Ectodermal cell (in vitro differentiated cells): ENCODE measurements around the gene EMX2. TPM values are rescaled to one million over a fixed set of nuclear protein-coding genes. Genes with fewer than 3 reads are reported as not detected.
A peak's percentile ranks its signal among the peaks of the same experiment; 100 is the strongest.

Experiments
- H3K27ac ChIP-seq: 2 replicates; pipeline ENCODE4 v1.7.0; 2013; ENCODE audit warnings: mild to moderate bottlenecking, low read depth, low read length; ENCODE audit not compliant: insufficient read depth, poor library complexity, severe bottlenecking
- H3K27me3 ChIP-seq: 2 replicates; pipeline ENCODE4 v1.7.0; 2013; ENCODE audit warnings: mild to moderate bottlenecking, low read length; ENCODE audit not compliant: insufficient read depth, control insufficient read depth, poor library complexity, severe bottlenecking
- H3K36me3 ChIP-seq: one replicate; pipeline ENCODE4 v1.7.0; 2013; ENCODE audit warnings: low read length; ENCODE audit not compliant: control insufficient read depth, insufficient read depth
- H3K4me1 ChIP-seq: one replicate; pipeline ENCODE4 v1.7.0; 2013; ENCODE audit warnings: low read length; ENCODE audit not compliant: control insufficient read depth, insufficient read depth
- H3K4me3 ChIP-seq: 2 replicates; pipeline ENCODE4 v1.7.0; 2013; ENCODE audit warnings: low read depth, low read length, control low read depth; ENCODE audit not compliant: insufficient read depth
- H3K9me3 ChIP-seq: 2 replicates; pipeline ENCODE4 v1.7.0; 2013; ENCODE audit warnings: mild to moderate bottlenecking, low read length, moderate library complexity; ENCODE audit not compliant: control insufficient read depth
- WGBS, 2 experiments: methylation state at CpG; one replicate each; pipeline ENCODE4 v1.1.7; 2013; ENCODE audit warnings: missing lambda C conversion rate in 2 of 2; 5-methylcytosine and 5-hydroxymethylcytosine counted together
- polyA plus RNA-seq, 4 experiments: library from polyadenylated mRNA; stranded (reverse); fragments of 50-300 nt; gene quantifications; one replicate each; pipeline ENCODE4 v1.2.3, GENCODE V29; 2013

The EMX2 gene
- polyA plus RNA-seq (2013, experiment 1 of 4), result 14.7 TPM
- 26.8 TPM for polyA plus RNA-seq (2013, experiment 2 of 4)
- 15.9 TPM for polyA plus RNA-seq (2013, experiment 3 of 4)
- polyA plus RNA-seq (2013, experiment 4 of 4), result 21.5 TPM

GRCh38 chr10:117542706-117543224 is at the start of gene EMX2:
Gene EMX2 (plus strand): TSS chr10:117542746. CDS start chr10:117543268, 522 bp downstream.
- H3K9me3 ChIP-seq, result no peaks in the 10 kb centered on the region
- peak within 1 kb of the TSS; percentile 56 for H3K4me3 ChIP-seq
- 0% methylated on average over 22 to 25 of the region's 26 CpGs for WGBS, 2 experiments
- H3K36me3 ChIP-seq, result no peaks in the 10 kb centered on the region
- peaks cover 25% of the 10 kb centered on the region for H3K4me1 ChIP-seq
- H3K27me3 ChIP-seq, result peaks cover 100% of the 10 kb centered on the region
- H3K27ac ChIP-seq, result no peak within 1 kb of the TSS

GRCh38 chr10:117496031-117496430 is 46.5 kb upstream of the EMX2 start:
- Histone ChIP-seq H3K36me3 (no peaks in the 10 kb centered on the region), H3K4me3 (no peak overlapping the region), H3K27me3 (peaks cover 12% of the 10 kb centered on the region), H3K27ac (no peak overlapping the region), H3K9me3 (no peaks in the 10 kb centered on the region), H3K4me1 (no peaks in the 10 kb centered on the region)
- 55 to 62% methylated on average over 5 of the region's 5 CpGs for WGBS, 2 experiments

- Histone ChIP-seq H3K4me1 (peaks cover 3% of the 10 kb centered on the region), H3K4me3 (no peak overlapping the region), H3K27me3 (peaks cover 12% of the 10 kb centered on the region), H3K27ac (no peak overlapping the region), H3K36me3 (no peaks in the 10 kb centered on the region), H3K9me3 (no peaks in the 10 kb centered on the region)
- 19 to 22% methylated on average over 17 of the region's 17 CpGs for WGBS, 2 experiments
Observed at GRCh38 chr10:117496616-117497028, 45.9 kb upstream of the EMX2 start.

- H3K9me3 ChIP-seq, result no peaks in the 10 kb centered on the region
- H3K27ac ChIP-seq, result no peak overlapping the region
- H3K4me3 ChIP-seq, result no peak overlapping the region
- H3K27me3 ChIP-seq, result peaks cover 12% of the 10 kb centered on the region
- H3K4me1 ChIP-seq, result peaks cover 6% of the 10 kb centered on the region
- WGBS, 2 experiments, result 87 to 92% methylated on average over 6 of the region's 6 CpGs
- no peaks in the 10 kb centered on the region for H3K36me3 ChIP-seq
Observed at GRCh38 chr10:117497736-117498135, 44.8 kb upstream of the EMX2 start.

- no peaks in the 10 kb centered on the region for H3K36me3 ChIP-seq
- no peak overlapping the region for H3K4me3 ChIP-seq
- 85 to 86% methylated on average over 10 to 12 of the region's 12 CpGs for WGBS, 2 experiments
- peaks cover 14% of the 10 kb centered on the region for H3K4me1 ChIP-seq
- no peaks in the 10 kb centered on the region for H3K9me3 ChIP-seq
- peaks cover 12% of the 10 kb centered on the region for H3K27me3 ChIP-seq
- no peak overlapping the region for H3K27ac ChIP-seq
Observed at GRCh38 chr10:117499248-117500105, 43.1 kb upstream of the EMX2 start.

- H3K9me3 ChIP-seq, result no peaks in the 10 kb centered on the region
- H3K4me3 ChIP-seq, result no peak overlapping the region
- H3K4me1 ChIP-seq, result peaks cover 14% of the 10 kb centered on the region
- no peaks in the 10 kb centered on the region for H3K36me3 ChIP-seq
- H3K27me3 ChIP-seq, result peaks cover 7% of the 10 kb centered on the region
- WGBS, 2 experiments, result 90 to 94% methylated on average over 5 of the region's 5 CpGs
- no peak overlapping the region for H3K27ac ChIP-seq
Observed at GRCh38 chr10:117500456-117500855, 42.1 kb upstream of the EMX2 start.

- Histone ChIP-seq H3K27ac (no peak overlapping the region), H3K36me3 (no peaks in the 10 kb centered on the region), H3K4me3 (no peak overlapping the region), H3K9me3 (no peaks in the 10 kb centered on the region), H3K27me3 (no peaks in the 10 kb centered on the region), H3K4me1 (peaks cover 14% of the 10 kb centered on the region)
- WGBS, 2 experiments, result 83% methylated on average over 12 of the region's 12 CpGs
Observed at GRCh38 chr10:117501460-117502035, 41.0 kb upstream of the EMX2 start.

GRCh38 chr10:117502421-117503243 is 39.9 kb upstream of the EMX2 start:
- Histone ChIP-seq H3K27me3 (no peaks in the 10 kb centered on the region), H3K4me1 (peaks cover 14% of the 10 kb centered on the region), H3K36me3 (no peaks in the 10 kb centered on the region), H3K27ac (peak overlapping the region; percentile 52), H3K4me3 (no peak overlapping the region), H3K9me3 (no peaks in the 10 kb centered on the region)
- WGBS, 2 experiments, result 87 to 90% methylated on average over 8 to 10 of the region's 10 CpGs

- Histone ChIP-seq H3K4me1 (peaks cover 14% of the 10 kb centered on the region), H3K9me3 (no peaks in the 10 kb centered on the region), H3K27me3 (no peaks in the 10 kb centered on the region), H3K36me3 (no peaks in the 10 kb centered on the region), H3K4me3 (no peak overlapping the region), H3K27ac (peak overlapping the region; percentile 52)
- WGBS, 2 experiments, result 80 to 83% methylated on average over 14 to 15 of the region's 16 CpGs
Observed at GRCh38 chr10:117503244-117504205, 39.0 kb upstream of the EMX2 start.
